ENCODE measurements around the gene SAT1. TPM values are rescaled to one million over a fixed set of nuclear protein-coding genes. Genes with fewer than 3 reads are reported as not detected.
A peak's percentile ranks its signal among the peaks of the same experiment; 100 is the strongest.

Gene SAT1
- total RNA-seq, 4 donors from 2014 or later = 183 to 212 (median 195) TPM

- TF ChIP-seq CTCF (IDR thresholded peaks at IDR 0.05) = no peak
- TF ChIP-seq POLR2A (IDR thresholded peaks at IDR 0.05) = no peak
- intact Hi-C loops (cut with DNase I; ENCODE audit: low total_unique reads) = loop anchor here (10.0 kb wide), 1 partner anchor 131 kb away; the partner anchor contains the start of genes APOO and CXorf58
- WGBS, 2 donors = 61 to 68% methylated on average over 3 of the region's 3 CpGs
- H3K4me3 ChIP-seq (ENCODE audit: low read depth, poor library complexity, severe bottlenecking) = no peak overlapping the region
- DNase-seq (ENCODE audit: low spot score in 2 of 2) = no peak
Measured at GRCh38 chrX:23773601-23774175, 9.3 kb upstream of the SAT1 start.

DNA sequence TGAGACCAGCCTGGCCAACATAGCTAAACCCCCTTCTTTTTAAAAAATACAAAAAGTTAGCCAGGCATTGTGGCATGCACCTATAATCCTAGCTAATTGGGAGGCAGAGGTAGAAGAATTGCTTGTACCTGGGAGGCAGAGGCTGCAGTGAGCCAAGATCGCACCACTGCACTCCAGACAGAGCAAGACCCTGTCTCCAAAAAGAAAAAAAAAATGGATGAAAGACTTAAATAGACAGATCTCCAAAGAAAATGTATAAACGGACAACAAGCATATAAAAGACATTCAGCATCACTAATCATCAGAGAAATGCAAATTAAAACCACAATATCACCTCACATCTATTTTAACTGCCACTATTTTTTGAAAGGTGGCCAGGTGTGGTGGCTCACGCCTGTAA lies 6.6 kb upstream of the SAT1 start:
- TF ChIP-seq POLR2A (IDR thresholded peaks at IDR 0.05) = no peak
- no peak for TF ChIP-seq CTCF (IDR thresholded peaks at IDR 0.05)
- 87 to 89% methylated on average over 3 of the region's 3 CpGs for WGBS, 2 donors
- intact Hi-C loops (cut with DNase I; ENCODE audit: low total_unique reads) = loop anchor here (10.0 kb wide), 1 partner anchor 128 kb away; the partner anchor contains the start of genes APOO and CXorf58
- no peak overlapping the region for H3K4me3 ChIP-seq (ENCODE audit: low read depth, poor library complexity, severe bottlenecking)
- DNase-seq (ENCODE audit: low spot score in 2 of 2) = no peak

DNA sequence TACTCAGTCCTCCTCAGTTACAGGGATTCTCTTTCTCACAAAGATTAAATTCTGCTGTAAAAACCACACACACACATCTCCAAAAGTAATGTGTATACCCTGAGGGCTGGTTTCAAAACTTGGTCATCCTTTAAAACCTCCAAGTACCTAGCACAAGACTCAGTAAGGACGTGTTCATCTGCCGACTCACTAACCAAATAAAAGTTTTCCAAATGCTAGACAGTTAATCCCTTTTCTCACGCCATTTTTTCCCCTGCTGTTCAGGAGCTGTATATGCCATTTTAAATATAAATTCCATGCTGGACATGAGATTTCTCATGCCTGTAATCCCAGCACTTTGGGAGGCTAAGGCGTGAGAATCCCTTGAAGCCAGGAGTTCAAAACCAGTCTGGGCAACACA lies 3.9 kb upstream of the SAT1 start:
- DNase-seq (ENCODE audit: low spot score in 2 of 2) = no peak
- WGBS, 2 donors = 79 to 83% methylated on average over 4 of the region's 4 CpGs
- H3K4me3 ChIP-seq (ENCODE audit: low read depth, poor library complexity, severe bottlenecking) = no peak overlapping the region
- TF ChIP-seq CTCF (IDR thresholded peaks at IDR 0.05) (no peak), POLR2A (IDR thresholded peaks at IDR 0.05) (no peak)
- intact Hi-C loops (cut with DNase I; ENCODE audit: low total_unique reads) = loop anchor here (10.0 kb wide), 1 partner anchor 126 kb away; the partner anchor contains the start of genes APOO and CXorf58

DNA sequence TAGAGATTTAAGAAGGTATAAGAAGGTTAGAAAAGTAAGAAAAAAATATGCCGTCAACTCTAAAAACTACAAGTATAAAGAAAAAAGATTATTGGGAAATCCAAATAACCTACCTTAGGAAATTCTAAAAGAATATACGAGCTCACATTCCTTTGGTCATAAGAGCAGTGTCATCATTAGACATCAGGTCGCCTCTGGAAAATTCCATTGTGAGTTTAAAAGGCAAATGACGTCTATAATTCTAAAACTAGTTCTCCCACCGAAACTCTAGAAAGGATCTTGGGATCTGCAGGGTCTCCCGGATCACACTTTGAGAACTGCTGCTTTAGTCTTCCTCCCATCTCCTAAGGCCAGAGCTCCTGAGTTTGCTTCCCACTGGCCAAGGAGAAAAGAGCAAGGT lies 518 bp upstream of the SAT1 start:
- no peak overlapping the region for H3K4me3 ChIP-seq (ENCODE audit: low read depth, poor library complexity, severe bottlenecking)
- 48 to 50% methylated on average over 6 of the region's 6 CpGs for WGBS, 2 donors
- DNase-seq (ENCODE audit: low spot score in 2 of 2) = no peak

DNA sequence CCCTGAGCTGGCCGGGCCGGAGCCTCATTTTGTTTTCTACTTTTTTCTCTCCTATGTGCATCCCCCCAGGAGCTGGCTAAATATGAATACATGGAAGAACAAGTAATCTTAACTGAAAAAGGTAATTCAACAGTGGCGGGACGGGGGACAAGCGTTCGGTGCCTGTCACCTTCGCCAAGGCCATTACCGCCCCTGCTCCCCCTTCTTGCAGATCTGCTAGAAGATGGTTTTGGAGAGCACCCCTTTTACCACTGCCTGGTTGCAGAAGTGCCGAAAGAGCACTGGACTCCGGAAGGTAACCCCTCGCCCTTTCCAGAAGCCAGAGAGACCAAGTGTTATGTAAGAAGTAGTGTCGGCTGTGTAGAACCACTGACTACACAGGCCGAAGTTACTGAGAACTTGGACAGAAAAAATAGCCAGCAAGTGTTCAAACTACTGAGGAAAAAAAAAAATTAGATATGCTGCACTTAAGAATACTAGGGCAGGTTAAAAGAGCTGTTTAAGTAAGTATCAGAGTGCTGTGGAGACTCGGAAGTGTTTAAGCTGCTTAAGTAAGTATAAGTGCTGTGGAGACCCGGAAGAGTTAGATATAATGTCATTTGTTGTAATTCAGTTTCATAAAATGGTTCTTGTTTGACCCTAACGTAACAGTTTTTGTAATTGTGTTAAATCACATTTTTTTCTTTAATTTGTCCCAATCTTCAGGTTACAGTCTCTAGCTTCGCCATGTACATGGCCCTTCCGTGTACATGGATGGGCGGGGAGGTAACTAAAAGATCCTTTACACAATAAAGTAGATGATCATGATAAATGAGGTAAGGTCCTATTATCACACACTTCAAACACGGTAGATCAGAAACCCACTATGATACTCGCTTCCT lies 856 bp downstream of the SAT1 start:
- peak overlapping the region; percentile 43 for H3K4me3 ChIP-seq (ENCODE audit: low read depth, poor library complexity, severe bottlenecking)
- WGBS, 2 donors = 21 to 52% methylated on average over 19 to 21 of the region's 21 CpGs
- TF ChIP-seq CTCF (IDR thresholded peaks at IDR 0.05) (no peak), POLR2A (IDR thresholded peaks at IDR 0.05) (no peak)
- no peak for DNase-seq (ENCODE audit: low spot score in 2 of 2)
- intact Hi-C loops (cut with DNase I; ENCODE audit: low total_unique reads) = no loop called here

More for the DNA sequence above, 518 bp upstream of the SAT1 start:
- intact Hi-C loops (cut with DNase I; ENCODE audit: low total_unique reads) = no loop called here
- TF ChIP-seq CTCF (IDR thresholded peaks at IDR 0.05) (no peak), POLR2A (IDR thresholded peaks at IDR 0.05) (no peak)
